ENCODE data around the gene CREB3. TPM values are rescaled to one million over a fixed set of nuclear protein-coding genes. Genes with fewer than 3 reads are reported as not detected.

CREB3 gene
- total RNA-seq, 1 donor from 2014 or later: 39.0 TPM

DNA sequence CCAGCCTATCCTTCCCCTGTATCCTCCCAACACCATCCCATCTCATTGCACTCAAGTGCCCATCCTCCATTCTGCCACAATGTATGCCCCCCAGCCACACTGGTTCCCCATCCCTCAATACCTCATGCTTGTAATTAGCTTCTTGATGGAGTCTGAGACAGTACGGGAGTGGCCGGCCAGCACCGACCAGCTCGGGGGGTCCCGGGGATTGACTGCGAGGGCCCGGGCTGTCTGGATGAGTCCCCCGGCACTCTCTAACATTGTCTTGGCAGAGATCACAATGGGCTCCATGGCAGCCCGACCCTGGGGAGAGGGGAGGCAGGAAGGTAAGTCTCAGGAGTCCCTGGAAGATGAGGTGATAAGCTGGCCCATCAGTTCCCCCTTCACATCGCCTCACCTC, 25.5 kb upstream of the CREB3 start:
- H3K36me3 Mint-ChIP-seq (ENCODE audit: unreplicated experiment): peaks cover 69% of the 10 kb centered on the region
- H3K27me3 Mint-ChIP-seq (ENCODE audit: unreplicated experiment): no peaks in the 10 kb centered on the region
- H3K27ac Mint-ChIP-seq (ENCODE audit: unreplicated experiment): no peak overlapping the region
- no peaks in the 10 kb centered on the region for H3K9me3 Mint-ChIP-seq (ENCODE audit: unreplicated experiment)
- DNase-seq (ENCODE audit: extremely low spot score, unreplicated experiment): no peak
- TF ChIP-seq, protein P1, sequence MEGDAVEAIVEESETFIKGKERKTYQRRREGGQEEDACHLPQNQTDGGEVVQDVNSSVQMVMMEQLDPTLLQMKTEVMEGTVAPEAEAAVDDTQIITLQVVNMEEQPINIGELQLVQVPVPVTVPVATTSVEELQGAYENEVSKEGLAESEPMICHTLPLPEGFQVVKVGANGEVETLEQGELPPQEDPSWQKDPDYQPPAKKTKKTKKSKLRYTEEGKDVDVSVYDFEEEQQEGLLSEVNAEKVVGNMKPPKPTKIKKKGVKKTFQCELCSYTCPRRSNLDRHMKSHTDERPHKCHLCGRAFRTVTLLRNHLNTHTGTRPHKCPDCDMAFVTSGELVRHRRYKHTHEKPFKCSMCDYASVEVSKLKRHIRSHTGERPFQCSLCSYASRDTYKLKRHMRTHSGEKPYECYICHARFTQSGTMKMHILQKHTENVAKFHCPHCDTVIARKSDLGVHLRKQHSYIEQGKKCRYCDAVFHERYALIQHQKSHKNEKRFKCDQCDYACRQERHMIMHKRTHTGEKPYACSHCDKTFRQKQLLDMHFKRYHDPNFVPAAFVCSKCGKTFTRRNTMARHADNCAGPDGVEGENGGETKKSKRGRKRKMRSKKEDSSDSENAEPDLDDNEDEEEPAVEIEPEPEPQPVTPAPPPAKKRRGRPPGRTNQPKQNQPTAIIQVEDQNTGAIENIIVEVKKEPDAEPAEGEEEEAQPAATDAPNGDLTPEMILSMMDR (IDR thresholded peaks at IDR 0.05): no peak
- H3K4me3 Mint-ChIP-seq (ENCODE audit: unreplicated experiment): no peak overlapping the region
- H3K4me1 Mint-ChIP-seq (ENCODE audit: unreplicated experiment): no peaks in the 10 kb centered on the region

DNA sequence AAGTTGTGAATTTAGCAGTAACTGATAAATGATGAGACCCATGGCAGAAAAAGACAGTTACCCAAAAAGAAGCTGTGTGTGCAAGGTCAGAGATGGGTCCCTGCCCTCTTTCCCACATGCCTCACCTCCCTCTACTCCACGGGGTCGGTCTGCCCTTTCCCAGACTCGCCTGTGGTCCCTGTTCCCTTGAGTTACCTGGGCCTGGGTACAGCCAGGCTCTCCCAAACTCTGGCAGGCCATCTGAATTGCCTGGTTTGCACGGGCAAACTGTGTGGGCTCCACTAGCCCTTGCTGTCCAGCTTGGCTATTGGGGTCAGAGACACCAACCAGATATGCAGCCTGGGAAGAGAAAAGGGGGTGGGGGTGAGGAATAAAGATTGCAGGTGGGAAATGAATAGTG, 24.3 kb upstream of the CREB3 start:
- Mint-ChIP-seq H3K4me3 (ENCODE audit: unreplicated experiment) (no peak overlapping the region), H3K27me3 (ENCODE audit: unreplicated experiment) (no peaks in the 10 kb centered on the region), H3K36me3 (ENCODE audit: unreplicated experiment) (peaks cover 69% of the 10 kb centered on the region), H3K4me1 (ENCODE audit: unreplicated experiment) (no peaks in the 10 kb centered on the region), H3K9me3 (ENCODE audit: unreplicated experiment) (no peaks in the 10 kb centered on the region), H3K27ac (ENCODE audit: unreplicated experiment) (no peak overlapping the region)
- TF ChIP-seq, protein P1 (IDR thresholded peaks at IDR 0.05): no peak
- no peak for DNase-seq (ENCODE audit: extremely low spot score, unreplicated experiment)

DNA sequence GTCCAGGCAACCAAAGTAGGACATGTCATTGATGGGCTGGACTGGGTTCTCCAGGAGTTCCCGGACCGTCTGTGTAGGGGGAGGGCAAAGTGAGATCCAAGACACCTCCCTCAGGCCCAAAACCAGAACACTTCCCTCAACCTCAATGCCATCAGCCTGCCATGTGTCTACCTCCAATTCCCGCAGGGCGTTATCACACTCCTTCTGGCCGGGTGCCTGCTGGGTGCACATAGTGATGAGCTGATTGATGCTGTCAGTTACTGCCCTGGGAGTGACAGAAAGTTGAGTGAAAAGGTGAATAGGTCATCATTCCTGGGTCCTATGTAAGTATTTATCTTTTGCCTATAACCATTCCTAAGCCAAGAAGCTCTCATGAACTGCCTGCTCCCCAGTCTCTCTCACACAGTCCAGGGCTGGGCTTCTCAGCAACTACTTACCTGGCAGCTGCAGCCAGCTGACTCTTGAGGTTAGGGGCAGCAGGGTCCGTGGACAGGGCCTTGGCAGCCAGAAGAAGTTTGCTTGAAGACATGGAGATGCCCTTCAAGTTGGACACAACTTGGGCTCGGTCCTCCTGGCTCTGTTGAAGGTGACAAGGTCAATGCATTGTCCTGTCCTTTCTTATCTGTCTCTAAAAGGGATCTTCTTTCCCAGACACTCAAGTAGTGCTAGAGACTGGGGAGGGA, 21.5 kb upstream of the CREB3 start:
- H3K4me1 Mint-ChIP-seq (ENCODE audit: unreplicated experiment): no peaks in the 10 kb centered on the region
- no peaks in the 10 kb centered on the region for H3K27me3 Mint-ChIP-seq (ENCODE audit: unreplicated experiment)
- H3K9me3 Mint-ChIP-seq (ENCODE audit: unreplicated experiment): no peaks in the 10 kb centered on the region
- TF ChIP-seq, protein P1 (IDR thresholded peaks at IDR 0.05): no peak
- H3K4me3 Mint-ChIP-seq (ENCODE audit: unreplicated experiment): no peak overlapping the region
- no peak overlapping the region for H3K27ac Mint-ChIP-seq (ENCODE audit: unreplicated experiment)
- no peak for DNase-seq (ENCODE audit: extremely low spot score, unreplicated experiment)
- peaks cover 74% of the 10 kb centered on the region for H3K36me3 Mint-ChIP-seq (ENCODE audit: unreplicated experiment)

DNA sequence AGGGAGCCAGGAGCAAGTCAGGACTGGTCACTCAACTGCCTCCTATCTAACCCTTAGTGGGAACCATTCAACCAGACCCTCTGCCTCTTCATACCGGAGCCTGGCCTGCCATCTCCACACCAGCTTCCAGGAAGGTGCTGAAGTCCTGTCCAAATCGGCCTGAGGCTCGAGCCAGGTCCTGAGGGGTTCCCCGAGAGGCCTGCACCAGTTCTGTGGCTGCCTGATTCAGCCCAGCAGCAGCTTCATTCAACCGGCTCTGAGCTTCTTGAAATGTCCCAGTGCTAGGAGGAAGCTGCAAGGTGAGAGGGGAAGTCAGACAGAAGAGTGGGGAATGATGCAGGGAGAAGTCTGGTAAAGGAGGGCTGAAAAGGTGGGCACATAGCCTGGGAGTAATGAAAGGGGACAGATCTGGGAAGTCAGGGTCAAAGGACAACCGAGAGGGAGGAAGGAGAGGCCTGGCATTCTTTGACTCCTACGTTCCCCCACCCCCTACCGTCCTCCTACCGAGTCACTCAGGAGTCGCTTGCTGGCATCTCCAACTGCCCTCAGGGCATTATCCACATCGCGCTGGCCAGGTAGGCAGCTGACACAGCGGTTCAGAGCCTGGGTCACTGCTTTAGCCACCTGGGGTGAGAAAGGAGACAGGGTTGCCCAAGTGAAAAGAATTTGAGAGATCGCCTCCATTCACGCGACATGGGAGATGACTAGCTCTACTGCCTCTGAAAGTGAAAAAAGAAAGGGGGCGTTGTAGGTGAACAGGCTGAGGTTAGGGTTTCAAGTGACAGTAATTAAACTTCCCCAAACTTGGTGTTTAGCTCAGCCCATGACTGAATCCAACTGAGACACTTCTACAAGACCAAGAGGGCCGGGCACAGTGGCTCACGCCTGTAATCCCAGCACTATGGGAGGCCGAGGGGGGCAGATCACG, 20.7 kb upstream of the CREB3 start:
- H3K36me3 Mint-ChIP-seq (ENCODE audit: unreplicated experiment): peaks cover 73% of the 10 kb centered on the region
- no peak for DNase-seq (ENCODE audit: extremely low spot score, unreplicated experiment)
- no peaks in the 10 kb centered on the region for H3K9me3 Mint-ChIP-seq (ENCODE audit: unreplicated experiment)
- no peak overlapping the region for H3K27ac Mint-ChIP-seq (ENCODE audit: unreplicated experiment)
- no peaks in the 10 kb centered on the region for H3K4me1 Mint-ChIP-seq (ENCODE audit: unreplicated experiment)
- TF ChIP-seq, protein P1 (IDR thresholded peaks at IDR 0.05): no peak
- H3K27me3 Mint-ChIP-seq (ENCODE audit: unreplicated experiment): no peaks in the 10 kb centered on the region
- H3K4me3 Mint-ChIP-seq (ENCODE audit: unreplicated experiment): no peak overlapping the region

DNA sequence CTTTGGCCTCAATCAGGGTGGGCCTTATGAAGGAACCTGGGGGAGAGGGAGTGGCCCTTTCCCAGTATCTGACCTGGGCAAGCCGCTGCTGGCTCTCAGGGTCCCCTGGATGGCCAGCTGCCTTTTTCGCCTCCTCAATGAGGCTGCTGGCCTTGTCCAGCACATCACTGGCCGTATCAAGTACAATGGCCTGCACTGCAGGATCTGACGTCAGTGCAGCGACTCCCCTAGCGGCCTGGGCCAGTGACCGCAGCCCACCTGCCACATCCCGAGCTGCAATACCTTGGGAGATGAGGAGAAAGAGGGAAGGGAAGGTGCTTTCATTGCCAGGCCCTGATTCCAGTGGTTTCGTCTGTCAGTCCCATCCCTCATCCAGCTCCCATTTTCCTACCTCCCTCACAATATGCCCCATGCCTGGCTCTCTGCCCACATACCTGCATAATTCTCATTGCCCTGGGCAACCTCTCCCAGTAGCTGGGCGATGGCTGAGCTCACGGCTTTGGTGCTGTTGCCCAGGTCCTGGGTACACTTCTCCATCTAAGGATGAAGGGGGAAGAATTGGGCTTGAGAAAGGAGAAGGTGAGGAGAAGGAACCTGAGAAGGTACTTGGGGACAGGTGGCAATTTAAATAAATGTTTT, 19.6 kb upstream of the CREB3 start:
- H3K9me3 Mint-ChIP-seq (ENCODE audit: unreplicated experiment): no peaks in the 10 kb centered on the region
- H3K27ac Mint-ChIP-seq (ENCODE audit: unreplicated experiment): no peak overlapping the region
- peaks cover 71% of the 10 kb centered on the region for H3K36me3 Mint-ChIP-seq (ENCODE audit: unreplicated experiment)

More for the DNA sequence above, 19.6 kb upstream of the CREB3 start:
- Mint-ChIP-seq H3K4me3 (ENCODE audit: unreplicated experiment) (no peak overlapping the region), H3K27me3 (ENCODE audit: unreplicated experiment) (no peaks in the 10 kb centered on the region), H3K4me1 (ENCODE audit: unreplicated experiment) (no peaks in the 10 kb centered on the region)
- DNase-seq (ENCODE audit: extremely low spot score, unreplicated experiment): no peak
- TF ChIP-seq, protein P1 (IDR thresholded peaks at IDR 0.05): no peak
